ENCODE measurements around the gene CARM1.

DNA sequence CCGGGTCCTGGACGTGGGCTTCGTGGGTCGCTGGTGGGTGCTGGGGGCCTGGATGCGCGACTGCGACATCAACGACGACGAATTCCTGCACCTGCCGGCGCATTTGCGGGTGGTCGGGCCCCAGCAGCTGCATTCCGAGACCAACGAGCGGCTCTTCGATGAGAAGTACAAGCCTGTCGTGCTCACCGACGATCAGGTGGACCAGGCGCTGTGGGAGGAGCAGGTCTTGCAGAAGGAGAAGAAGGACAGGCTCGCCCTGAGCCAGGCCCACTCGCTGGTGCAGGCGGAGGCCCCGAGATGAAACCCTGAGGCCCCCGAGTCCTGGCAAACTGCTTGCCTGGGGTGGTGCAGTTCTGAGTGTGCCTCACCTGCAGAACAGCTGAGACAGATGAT lies 58.0 kb downstream of the CARM1 start:
- TF ChIP-seq MYC (IDR thresholded peaks at IDR 0.05; ENCODE audit: low read depth, low read length), result no peak
- TF ChIP-seq, protein P1, sequence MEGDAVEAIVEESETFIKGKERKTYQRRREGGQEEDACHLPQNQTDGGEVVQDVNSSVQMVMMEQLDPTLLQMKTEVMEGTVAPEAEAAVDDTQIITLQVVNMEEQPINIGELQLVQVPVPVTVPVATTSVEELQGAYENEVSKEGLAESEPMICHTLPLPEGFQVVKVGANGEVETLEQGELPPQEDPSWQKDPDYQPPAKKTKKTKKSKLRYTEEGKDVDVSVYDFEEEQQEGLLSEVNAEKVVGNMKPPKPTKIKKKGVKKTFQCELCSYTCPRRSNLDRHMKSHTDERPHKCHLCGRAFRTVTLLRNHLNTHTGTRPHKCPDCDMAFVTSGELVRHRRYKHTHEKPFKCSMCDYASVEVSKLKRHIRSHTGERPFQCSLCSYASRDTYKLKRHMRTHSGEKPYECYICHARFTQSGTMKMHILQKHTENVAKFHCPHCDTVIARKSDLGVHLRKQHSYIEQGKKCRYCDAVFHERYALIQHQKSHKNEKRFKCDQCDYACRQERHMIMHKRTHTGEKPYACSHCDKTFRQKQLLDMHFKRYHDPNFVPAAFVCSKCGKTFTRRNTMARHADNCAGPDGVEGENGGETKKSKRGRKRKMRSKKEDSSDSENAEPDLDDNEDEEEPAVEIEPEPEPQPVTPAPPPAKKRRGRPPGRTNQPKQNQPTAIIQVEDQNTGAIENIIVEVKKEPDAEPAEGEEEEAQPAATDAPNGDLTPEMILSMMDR (IDR thresholded peaks at IDR 0.05; ENCODE audit: extremely low read depth in 1 of 2, insufficient read depth in 1 of 2, low read depth in 1 of 2, low read length in 2 of 2), result no peak
- TF ChIP-seq POLR2A (IDR thresholded peaks at IDR 0.05; ENCODE audit: low read depth, low read length), result no peak
- TF ChIP-seq EZH2 (IDR thresholded peaks at IDR 0.05; ENCODE audit: borderline replicate concordance, low read depth, low read length, severe bottlenecking), result no peak
- TF ChIP-seq POLR2AphosphoS5 (IDR thresholded peaks at IDR 0.05; ENCODE audit: insufficient read depth, low read depth, low read length), result no peak
- TF ChIP-seq, protein P2, sequence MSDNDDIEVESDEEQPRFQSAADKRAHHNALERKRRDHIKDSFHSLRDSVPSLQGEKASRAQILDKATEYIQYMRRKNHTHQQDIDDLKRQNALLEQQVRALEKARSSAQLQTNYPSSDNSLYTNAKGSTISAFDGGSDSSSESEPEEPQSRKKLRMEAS (IDR thresholded peaks at IDR 0.05; ENCODE audit: insufficient read depth, insufficient read length), result no peak
- TF ChIP-seq JUN (IDR thresholded peaks at IDR 0.05; ENCODE audit: borderline replicate concordance, insufficient read depth, insufficient read length, low read depth), result no peak
- no peak for TF ChIP-seq FOS (IDR thresholded peaks at IDR 0.05; ENCODE audit: borderline replicate concordance, insufficient read depth, low read length)
- TF ChIP-seq GATA2 (IDR thresholded peaks at IDR 0.05; ENCODE audit: insufficient read depth, insufficient read length, low read depth, low read length), result no peak
